ENCODE data around the gene GAS7.
A peak's percentile ranks its signal among the peaks of the same experiment; 100 is the strongest.
"Not testable (repeated sequence)": the region's sequence is repeated elsewhere in the genome, so short reads cannot be mapped to it uniquely, and the experiment has no call there.

The GAS7 gene

DNA sequence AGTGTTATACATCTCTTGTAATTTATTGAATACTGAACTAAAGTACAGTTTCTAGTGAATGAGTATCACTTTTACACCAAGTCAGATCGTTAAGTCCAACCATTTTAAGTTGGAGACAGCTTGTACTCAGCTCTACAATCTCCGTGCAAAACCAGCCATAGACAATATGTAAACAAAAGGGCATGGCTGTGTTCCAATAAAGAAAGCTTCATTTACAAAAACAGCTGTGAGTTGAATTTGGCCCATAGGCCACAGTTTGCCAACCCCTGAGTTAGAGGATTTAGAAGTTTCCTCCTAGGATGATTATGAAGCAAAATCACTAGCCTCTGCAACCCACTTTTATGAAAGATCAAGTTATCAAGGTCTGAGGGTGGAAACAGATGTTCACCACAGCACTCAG is 187.7 kb downstream of the GAS7 start:
- no peak for DNase-seq

DNA sequence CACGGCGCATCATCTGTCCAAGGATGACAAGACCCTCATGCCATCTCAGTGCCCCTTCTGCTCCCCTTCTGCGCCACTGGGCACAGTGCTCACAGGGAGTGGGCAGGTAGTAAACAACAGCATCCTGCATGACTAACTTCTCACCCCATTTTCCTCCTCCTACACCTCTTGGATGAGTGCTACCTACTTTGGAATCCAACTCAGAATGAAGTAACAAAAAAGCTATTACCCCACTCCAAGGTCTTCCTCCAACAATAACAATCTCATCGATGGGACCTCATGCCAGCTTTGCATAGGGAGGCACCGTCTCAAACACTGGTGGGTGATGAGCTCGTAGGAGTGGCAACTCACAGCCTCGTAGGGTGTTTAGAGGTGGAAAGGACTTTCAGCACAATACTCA is 194.7 kb downstream of the GAS7 start:
- no peak for DNase-seq

DNA sequence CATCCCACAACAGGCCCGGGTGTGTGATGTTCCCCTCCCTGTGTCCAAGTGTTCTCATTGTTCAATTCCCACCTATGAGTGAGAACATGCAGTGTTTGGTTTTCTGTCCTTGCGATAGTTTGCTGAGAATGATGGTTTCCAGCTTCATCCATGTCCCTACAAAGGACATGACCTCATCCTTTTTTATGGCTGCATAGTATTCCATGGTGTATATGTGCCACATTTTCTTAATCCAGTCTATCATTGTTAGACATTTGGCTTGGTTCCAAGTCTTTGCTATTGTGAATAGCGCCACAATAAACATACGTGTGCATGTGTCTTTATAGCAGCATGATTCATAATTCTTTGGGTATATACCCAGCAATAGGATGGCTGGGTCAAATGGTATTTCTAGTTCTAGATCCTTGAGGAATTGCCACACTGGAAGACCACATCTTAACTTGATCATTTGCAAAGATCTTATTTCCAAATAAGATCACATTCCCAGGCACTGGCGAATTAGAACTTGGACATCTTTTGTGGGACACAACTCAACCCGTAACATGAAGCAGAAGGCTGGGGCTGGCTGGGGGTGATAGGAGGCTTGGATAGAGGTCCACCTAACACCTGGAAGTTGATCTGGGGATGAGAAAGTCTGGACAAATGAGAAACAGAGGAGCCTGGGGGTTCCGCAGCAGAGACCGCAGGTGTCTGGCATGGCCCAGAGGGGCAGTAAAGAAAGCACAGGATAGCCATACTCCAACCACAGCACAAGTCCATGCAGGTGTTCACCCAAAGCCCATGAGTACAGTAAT is 195.6 kb downstream of the GAS7 start:
- not testable (repeated sequence) for DNase-seq

DNA sequence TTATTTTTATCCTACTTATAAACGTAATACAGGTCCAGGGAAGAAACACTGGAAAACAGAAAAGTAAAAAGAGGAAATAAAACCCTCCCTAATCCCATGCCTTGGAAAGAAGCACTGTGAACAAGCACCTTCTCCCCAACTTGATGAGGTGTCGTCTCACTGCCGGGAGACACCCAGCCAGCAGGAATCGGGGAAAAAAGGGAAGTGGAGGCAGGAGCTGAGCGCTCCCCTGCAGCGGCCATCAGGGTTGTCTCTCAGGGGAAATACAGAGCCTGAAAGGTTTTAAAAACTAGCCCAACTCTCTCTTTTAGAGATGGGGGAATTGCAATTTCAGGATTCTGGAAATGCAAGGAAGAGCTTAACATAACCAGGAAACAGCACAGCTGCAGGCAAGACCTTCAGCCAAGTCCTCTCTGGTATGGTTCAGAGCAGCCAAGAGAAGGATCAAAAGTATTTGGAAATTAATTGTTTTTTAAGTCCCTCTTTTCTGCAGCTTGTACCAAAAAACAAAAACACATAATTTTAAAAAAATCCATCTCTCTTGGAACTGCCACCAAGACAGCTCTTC is 197.0 kb downstream of the GAS7 start:
- no peak for DNase-seq

DNA sequence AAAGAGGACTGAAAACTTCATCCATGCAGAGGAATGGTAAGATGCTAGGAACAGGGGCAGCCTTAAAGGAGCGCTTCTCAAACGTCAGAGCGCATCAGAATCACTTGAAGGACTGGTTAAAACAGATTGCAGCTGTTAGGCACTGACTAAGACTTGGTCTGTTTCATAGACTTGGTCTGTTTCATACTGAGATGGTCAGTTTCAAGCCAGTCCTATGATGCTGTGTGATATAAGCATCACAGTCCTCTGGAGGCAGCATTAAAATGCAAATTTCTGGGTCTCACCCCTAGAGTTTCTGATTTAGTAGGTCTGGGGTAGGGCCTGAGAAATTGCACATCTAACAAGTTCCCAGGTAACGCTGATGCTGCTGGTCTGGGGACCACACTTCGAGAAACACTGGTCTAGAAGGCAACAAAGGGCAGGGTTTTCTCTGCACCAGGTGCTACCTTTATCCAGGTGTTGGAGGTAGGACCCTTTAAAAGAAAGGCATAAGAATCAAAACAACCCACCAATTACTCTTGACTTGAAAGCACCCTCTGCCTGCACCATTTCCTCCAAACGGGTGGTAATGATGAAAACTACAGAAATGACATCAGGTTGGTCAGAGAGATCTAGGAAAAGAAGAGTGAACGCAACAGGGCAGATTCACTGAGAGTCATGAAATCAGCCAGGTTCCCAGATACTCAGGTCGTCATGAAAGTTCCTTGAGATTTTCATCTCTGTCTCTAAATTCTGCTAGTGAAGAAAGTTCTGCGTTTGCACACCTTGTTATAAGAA is 198.3 kb downstream of the GAS7 start:
- DNase-seq = no peak

DNA sequence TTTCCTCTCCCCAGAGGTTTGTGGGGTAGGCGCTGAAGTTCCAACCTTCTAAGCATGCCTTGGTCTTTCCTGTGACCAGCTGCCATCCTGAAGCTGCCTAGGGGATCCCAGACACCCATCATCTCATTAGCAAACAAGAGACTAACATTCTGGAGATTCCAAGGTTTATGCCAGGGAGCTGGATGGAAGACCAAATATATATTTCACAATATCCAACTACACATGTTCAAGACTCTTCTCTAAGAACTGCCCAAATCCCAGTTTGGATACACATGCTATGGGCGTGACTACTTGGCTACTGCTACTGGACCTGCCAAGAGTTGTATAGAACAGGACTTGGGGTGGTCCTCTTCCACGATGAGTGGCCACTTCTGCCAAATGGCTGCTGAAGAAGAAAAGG is 200.3 kb downstream of the GAS7 start:
- DNase-seq = no peak

DNA sequence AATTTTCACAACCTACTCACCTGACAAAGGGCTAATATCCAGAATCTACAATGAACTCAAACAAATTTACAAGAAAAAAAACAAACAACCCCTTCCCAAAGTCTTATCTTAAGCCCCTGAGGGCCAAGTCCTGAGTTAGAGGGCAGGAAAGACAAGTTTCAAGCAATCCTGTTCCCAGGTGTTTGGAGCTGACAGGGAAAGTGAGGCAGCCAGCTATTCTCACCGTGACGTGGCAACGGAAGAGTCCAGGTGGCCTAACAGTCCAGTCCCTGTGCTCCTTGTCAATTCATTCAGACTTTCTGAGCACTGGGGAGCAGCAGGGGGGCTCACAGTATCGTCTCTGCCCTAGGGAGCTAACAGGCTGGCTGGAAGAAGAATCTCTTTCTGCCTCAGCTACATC is 203.6 kb downstream of the GAS7 start:
- no peak for DNase-seq

DNA sequence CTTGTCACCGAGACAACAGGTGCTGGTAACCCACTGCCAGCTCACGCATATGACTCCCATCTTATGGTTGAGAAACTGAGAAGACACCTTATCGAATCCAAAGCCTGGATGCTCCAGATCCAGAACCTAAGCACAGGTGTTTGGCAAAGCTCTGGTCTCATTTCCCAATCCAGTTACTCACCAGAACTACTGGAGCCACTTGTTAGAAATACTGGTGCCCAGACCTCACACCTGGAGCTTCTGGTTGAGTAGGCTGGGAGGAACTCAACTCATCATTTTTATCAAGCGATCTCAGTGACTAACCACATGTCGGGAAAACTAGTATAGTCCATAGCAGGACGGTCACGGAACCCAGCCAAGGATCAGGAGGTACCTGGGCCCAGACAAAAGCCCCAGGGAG is 206.6 kb downstream of the GAS7 start:
- no peak for DNase-seq

DNA sequence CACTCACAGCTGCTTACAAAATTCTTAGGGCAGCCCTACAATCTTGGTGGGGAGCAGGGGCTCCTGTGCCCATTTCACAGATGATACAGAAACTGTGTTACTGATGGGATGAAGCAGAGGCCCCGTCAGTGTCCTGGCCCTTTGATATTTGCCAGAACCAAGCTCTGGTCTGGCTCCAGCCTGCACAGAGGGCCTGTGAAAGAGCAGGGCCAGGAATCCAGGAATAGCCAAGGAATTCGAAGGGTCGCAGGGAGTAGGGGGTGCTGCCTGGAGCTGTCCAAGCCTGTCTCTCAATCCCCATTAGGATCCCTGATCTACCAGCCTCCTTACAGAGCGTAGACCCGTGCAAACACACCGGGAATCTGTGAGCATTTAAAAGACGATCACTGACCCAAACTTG is 207.1 kb downstream of the GAS7 start:
- DNase-seq = no peak

DNA sequence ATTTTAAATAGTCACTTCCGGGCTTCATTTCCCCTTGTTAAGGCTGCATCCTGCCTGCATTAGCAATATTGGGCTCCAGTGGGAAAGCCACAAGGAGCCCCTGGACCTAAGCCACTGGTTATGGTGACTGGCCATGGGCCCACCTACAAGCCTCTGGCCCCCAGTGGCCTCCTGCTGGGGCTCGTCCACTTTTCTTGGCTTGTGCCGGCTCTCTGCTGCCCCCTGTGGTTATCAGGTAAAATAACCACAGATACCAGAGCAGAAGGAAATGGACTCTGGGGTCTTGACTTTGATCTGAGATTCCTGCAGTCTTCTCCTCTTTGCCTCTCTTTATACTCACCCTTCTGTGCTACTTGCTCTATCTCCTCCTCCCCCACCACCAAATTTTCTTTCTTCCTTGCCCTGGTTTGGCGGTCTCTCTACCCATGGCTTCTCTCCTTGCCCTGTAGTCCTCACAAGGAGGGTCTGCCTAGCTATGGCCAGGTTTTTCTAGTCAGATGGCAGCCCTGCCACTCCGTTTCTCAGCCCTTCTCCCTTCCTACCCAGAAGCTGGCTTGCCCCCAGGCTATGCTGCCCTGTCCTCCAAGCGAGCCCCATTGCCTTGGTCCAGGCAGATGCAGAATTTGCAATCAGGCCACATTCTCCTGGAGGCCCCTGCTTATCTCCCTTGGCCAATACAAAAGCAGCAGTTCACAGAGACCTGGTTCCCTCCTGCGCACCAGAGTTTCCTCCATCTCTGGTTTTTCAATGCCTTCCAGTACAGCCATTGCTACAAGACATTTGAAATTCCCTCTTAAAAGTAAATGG is 210.4 kb downstream of the GAS7 start:
- DNase-seq = peak; percentile 5 to 22

DNA sequence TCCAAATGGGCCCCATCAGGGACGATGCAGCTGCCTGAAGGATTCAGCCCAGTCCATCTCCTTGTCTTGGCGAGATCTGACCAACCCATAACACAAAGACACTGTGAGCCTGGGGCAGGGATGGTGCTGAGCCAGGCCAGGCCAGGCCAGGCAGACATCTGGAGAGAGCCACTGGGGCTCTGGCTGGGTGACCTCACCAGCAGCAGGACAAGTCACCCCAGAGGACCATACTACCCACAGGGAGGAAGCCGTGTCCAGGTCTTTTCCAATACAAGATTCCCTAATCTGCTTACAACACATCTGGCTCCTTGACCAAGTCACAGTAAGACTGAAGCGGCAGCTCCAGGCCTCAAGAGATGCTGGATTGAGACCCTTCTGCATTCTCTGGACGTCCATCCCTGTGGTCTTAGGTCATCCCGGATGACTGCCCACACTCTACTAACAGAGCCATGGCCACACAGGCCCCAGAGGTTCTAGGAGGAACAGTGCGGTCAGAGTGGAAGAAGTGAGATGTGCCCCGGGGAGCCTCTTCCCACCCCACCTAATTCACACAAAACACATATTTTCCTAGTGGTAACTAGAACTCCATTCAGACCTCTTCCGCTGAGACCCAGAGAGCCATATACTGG is 211.5 kb downstream of the GAS7 start:
- no peak for DNase-seq

DNA sequence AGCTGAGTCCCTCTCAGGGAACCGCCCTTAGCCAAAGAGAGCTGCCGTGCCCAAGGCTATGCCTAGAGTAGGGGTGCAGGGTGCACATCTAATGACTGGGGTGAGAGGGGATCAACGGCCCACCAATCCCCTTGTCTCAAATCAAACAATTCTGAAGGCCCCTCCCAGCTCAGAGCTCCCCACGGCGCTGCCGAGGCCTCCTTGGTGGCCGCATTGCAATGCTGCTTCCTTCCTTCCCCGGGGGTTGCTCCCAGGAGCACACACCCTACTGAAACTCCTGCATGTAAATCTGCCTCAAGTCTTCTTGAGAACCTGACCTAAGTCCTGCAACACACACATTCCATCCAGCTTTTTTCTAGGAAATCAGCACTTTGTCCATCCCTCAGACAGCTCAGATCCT is 212.8 kb downstream of the GAS7 start:
- DNase-seq = no peak

DNA sequence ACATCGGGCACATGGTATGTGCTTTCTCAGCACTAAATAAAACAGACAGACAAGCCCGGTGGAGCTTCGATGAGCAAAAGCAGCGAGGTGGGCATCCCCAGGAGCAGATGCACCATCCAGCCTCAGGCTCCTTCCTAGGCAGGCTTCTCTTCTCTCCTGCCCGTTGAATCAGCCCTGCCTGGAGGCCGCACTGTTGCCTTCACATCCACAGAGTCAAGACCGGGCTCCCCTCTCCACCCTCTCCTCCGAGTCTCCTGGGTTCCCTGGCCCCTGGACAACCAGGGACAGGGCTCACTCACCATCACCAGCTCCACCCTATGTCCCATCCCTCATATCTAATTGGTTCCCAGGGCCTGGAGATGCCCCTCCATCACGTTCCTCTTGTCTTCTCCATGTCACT is 213.6 kb downstream of the GAS7 start:
- DNase-seq = no peak

DNA sequence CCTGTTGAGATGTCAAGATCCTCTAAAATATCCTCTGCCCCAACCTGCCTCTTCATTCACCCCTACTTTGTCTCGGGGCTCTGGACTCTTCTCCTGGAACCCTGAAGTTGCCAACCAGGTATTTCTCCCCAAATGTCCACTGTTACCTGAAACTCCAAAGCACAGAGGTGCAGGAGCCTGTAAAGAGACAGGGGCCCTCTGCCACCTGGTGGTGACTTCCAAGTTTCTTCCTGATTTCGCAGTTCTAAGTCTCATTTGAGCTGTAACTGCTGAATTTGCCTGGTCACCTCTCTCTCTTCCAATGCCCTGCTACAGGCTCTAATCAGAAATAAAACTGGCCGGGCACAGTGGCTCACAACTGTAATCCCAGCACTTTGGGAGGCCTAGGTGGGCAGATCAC is 216.2 kb downstream of the GAS7 start:
- DNase-seq = no peak

DNA sequence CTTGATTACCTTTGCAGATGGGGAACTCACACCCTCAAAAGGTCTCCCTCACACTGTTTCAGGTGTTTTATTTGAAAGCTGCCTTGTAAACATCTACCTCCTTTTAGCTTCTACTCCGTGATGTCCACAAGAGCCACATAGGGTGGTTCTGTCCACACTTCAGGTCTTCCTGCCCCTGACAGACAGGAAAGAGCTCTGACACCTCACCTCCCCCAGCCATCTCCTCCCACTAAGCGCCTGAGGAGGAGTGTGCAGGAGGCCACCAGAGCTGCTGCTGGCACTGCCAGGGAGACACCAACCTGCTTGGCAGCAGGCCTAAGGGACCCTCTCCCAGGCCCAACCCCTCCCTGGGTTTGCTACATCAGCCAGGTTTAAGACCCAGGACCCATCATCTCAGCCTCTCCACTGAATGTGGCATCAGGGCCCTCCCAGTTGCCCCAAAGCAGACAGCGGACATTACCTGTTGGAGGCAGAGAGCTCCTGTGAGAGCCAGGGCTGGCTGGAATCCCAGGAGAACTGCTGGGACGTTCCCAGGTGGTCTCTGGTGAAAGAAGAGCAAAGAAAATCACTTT is 217.0 kb downstream of the GAS7 start:
- DNase-seq = no peak

DNA sequence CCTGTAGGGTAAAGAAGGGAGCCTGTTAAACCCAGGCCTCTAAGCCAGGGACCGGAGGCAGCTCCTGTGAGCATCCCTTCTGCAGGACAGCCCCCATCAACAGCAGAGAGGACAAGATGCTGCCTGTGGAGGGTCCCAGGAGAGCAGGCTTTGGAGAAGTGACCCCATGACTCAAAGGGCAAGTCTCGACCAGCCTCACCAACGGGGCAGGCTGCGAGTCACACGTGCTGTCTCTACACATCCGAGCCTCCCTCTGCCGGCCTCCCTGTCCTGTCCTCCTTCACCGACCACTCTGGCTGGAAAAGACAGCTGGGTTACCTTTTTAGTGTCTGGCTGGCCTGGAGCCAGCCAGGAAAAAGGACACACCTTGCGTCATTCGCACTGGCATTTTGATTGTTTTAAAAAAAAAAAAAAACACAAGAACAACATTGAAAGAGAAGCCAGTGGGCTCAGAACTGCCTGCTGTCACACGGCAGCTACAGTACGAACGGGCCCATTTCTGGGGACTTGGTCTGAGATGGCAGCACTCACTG is 218.9 kb downstream of the GAS7 start:
- no peak for DNase-seq

DNA sequence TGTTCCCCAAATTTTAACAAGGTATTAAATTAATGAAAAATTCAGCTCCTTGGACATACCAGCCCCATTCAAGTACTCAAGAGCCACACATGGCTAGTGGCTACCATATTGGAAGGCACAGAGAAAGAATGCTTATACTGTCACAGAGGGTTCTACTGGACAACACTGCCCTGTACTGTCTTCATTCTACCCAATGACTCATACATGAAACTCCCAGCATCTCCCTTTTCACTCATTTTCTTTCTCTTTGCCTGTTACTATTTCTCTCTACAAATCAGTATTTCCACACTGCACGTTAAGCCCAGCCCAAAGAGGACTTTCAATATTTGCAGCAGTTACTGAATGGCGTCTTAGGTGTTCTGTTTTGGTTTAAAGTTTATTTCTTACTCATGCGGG is 221.2 kb downstream of the GAS7 start:
- no peak for DNase-seq

DNA sequence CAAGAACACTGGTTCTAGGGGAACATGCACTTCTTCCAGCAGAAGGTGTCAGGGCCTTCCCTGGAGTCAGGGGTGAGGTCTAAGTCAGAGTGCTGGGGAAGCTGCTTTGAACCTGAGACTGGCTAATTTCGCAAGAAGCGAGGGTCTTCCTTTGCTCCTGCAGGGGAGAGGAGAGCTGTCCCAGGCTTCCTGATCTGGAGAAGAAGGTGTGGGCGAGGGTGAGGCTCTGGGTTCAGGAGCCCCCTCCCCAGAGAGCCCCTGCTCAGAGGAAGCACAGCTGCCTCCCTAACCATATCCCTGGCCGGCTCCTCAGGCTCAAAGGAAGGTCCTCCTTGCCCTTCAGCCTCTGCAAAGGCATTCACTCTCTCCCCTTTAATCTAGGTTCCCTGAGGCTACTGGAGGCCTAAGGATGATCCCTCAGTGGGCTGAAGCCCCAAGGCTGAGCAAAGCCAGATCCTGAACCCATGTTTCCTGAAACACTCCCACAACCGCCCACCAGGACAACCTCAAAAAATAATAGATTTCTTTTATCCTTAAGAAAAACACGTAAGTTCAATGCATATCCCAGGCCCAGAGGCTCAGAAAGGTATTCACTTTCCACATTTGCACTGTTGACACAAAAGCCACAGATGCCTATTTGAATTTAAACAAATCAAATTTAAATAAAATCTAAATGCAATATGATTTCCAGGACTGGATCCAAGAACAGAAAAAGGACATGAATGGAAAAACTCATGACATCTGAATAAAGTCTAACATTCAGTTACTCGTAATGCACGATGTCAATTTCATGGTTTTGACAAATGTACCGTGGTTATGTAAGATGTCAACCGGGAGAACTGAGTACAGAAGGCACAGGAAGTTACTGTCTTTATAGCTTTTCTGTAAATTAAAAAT is 221.9 kb downstream of the GAS7 start:
- DNase-seq = no peak

DNA sequence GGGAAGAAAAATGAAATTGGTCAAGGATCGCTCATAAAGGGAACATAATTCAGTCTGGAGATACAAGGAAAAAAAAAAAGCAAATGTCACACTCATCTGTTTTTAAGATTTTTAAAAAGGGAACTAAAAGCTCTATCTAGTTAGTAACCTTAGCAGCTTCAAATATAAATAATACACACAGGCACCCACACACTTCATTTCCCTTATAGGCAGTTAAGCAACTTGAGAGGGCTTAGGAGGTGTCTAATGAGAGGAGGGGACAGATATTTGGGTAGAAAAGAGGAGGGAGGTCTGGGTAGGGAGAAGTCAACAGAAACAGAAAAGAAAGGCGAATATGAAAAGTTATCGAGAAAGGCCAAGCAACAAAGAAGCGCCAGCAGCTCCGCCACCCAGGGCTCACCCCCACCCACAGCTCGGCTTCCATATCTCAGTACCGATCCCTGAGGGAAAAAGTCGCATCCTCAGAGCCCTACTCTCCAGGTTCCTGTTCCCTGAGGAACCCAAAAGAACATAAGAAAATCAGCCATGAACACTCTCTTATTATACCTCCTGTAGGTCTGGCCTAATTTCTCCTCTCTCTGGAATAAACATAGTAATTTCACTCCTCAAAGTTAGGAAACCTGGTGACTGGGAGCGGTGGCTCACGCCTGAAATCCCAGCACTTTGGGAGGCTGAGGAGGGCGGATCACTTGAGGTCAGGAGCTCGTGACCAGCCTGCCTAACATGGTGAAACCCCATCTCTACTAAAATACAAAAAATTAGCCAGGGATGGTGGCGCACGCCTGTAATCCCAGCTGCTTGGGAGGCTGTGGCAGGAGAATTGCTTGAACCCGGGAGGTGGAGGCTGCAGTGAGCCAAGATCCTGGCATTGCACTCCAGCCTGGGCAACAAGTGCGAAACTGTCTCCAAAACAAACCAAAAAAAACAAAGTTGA is 223.7 kb downstream of the GAS7 start:
- DNase-seq = no peak
